Stimulated activated CD8-positive, alpha-beta memory T cell treated with anti-CD3 and anti-CD28 coated beads, Interleukin-12 subunit alpha, Interleukin-12 subunit beta, amount 100 ng/mL, for 4 hours (primary cell): ENCODE results near the gene PHF21A.
A peak's percentile ranks its signal among the peaks of the same experiment; 100 is the strongest.
"Not testable (repeated sequence)": the region's sequence is repeated elsewhere in the genome, so short reads cannot be mapped to it uniquely, and the experiment has no call there.

Experiments used
- DNase-seq: peaks from one replicate; pipeline ENCODE4 v3.0.0-alpha.2; 2020; ENCODE audit warnings: low read depth

PHF21A gene

GRCh38 chr11:45902452-45903380 is 218.5 kb downstream of the PHF21A start:
- no peak for DNase-seq

- DNase-seq = no peak
These were observed 219.6 kb downstream of the PHF21A start for GRCh38 chr11:45901626-45902025.

GRCh38 chr11:45900916-45901617 is 220.2 kb downstream of the PHF21A start:
- DNase-seq = no peak

GRCh38 chr11:45900175-45900800 is 221.0 kb downstream of the PHF21A start:
- not testable (repeated sequence) for DNase-seq

GRCh38 chr11:45899448-45900174 is 221.6 kb downstream of the PHF21A start:
- peak; percentile 55 for DNase-seq

- no peak for DNase-seq
These were observed 222.2 kb downstream of the PHF21A start for GRCh38 chr11:45899086-45899447.

GRCh38 chr11:45897556-45897955 is 223.7 kb downstream of the PHF21A start:
- no peak for DNase-seq

GRCh38 chr11:45896422-45896984 is 224.8 kb downstream of the PHF21A start:
- DNase-seq = no peak

- DNase-seq = no peak
These were observed 225.5 kb downstream of the PHF21A start for GRCh38 chr11:45895553-45896259.

- DNase-seq = no peak
These were observed 226.6 kb downstream of the PHF21A start for GRCh38 chr11:45894555-45895247.

- DNase-seq = no peak
These were observed 228.4 kb downstream of the PHF21A start for GRCh38 chr11:45892856-45893255.

- no peak for DNase-seq
These were observed 230.2 kb downstream of the PHF21A start for GRCh38 chr11:45890886-45891550.

- no peak for DNase-seq
These were observed 231.3 kb downstream of the PHF21A start for GRCh38 chr11:45889966-45890365.

GRCh38 chr11:45889555-45889954 is 231.7 kb downstream of the PHF21A start:
- no peak for DNase-seq

GRCh38 chr11:45887587-45887986 is 233.7 kb downstream of the PHF21A start:
- DNase-seq = no peak

GRCh38 chr11:45886816-45887520 is 234.3 kb downstream of the PHF21A start:
- DNase-seq = no peak

- no peak for DNase-seq
These were observed 235.1 kb downstream of the PHF21A start for GRCh38 chr11:45885921-45886721.

- DNase-seq = peak; percentile 42
These were observed 235.9 kb downstream of the PHF21A start, which contains the start of gene MAPK8IP1 for GRCh38 chr11:45885274-45885920. Gene MAPK8IP1 (plus strand): TSS chr11:45885651. CDS start chr11:45885821, 170 bp downstream.
